Uterus (tissue), 4 donors: ENCODE data around the gene CMAS. TPM values are rescaled to one million over a fixed set of nuclear protein-coding genes. Genes with fewer than 3 reads are reported as not detected.

Source experiments
- DNase-seq, 2 donors: peaks; one replicate each; pipeline ENCODE4 v3.0.0-alpha.2; 2019 to 2020
- H3K27ac ChIP-seq, 2 donors: fragments of 200-600 bp; sonication (generic); 1 replicate in 1 of 2; 2 replicates in 1 of 2; pipeline ENCODE4 v1.5.1; 2016 to 2018
- H3K27me3 ChIP-seq, 2 donors: fragments of 200-600 bp; sonication (generic); one replicate each; pipeline ENCODE4 v1.5.1; 2018 to 2019; ENCODE audit warnings: control low read depth in 1 of 2
- H3K36me3 ChIP-seq, 2 donors: fragments of 200-600 bp; sonication (generic); one replicate each; pipeline ENCODE4 v1.5.1; 2019; ENCODE audit warnings: control low read depth in 1 of 2
- H3K4me1 ChIP-seq, 2 donors: fragments of 200-600 bp; sonication (generic); one replicate each; pipeline ENCODE4 v1.5.1; 2018 to 2019; ENCODE audit warnings: control low read depth in 1 of 2
- H3K4me3 ChIP-seq, 2 donors: fragments of 200-600 bp; sonication (generic); 1 replicate in 1 of 2; 2 replicates in 1 of 2; pipeline ENCODE4 v1.5.1; 2018 to 2019; ENCODE audit warnings: mild to moderate bottlenecking in 1 of 2
- H3K9me3 ChIP-seq, 2 donors: fragments of 200-600 bp; sonication (generic); one replicate each; pipeline ENCODE4 v1.5.1; 2019; ENCODE audit warnings: control low read depth in 1 of 2
- POLR2A ChIP-seq, 2 donors: fragments of 450-650 bp; IDR thresholded peaks; one replicate each; pipeline ENCODE4 v1.6.1; 2016; ENCODE audit warnings: antibody characterized with exemption in 2 of 2, mild to moderate bottlenecking in 1 of 2, moderate library complexity in 1 of 2
- intact Hi-C: fragments of 100-400 bp; cut with DNase I; formaldehyde crosslinking; loops from one replicate; pipeline ENCODE4 v1.15.1; 2023; ENCODE audit warnings: low total_unique reads
- total RNA-seq, 4 donors: library from RNA; depleted of rRNA in 3 of 4; stranded (reverse); fragments of >200 nt in 3 of 4; gene quantifications; one replicate each; pipeline versions ENCODE4 v1.1.0 to v1.2.4, GENCODE V29; 2014 to 2023
- TF ChIP-seq, protein P1 (sequence below), 4 experiments: fragments of 200-600 bp in 2 of 4; fragments of 450-650 bp in 2 of 4; sonication (generic) in 2 of 4; IDR thresholded peaks; one replicate each; pipeline ENCODE4 v1.5.1; 2016 to 2019; ENCODE audit warnings: antibody characterized with exemption in 4 of 4, mild to moderate bottlenecking in 2 of 4, moderate library complexity in 1 of 4
- donor health status: DM: yes; HTN: yes; CAD: no.

The CMAS gene
- total RNA-seq, 4 donors from 2014 or later: 34.8 to 53.2 (median 39.9) TPM

DNA sequence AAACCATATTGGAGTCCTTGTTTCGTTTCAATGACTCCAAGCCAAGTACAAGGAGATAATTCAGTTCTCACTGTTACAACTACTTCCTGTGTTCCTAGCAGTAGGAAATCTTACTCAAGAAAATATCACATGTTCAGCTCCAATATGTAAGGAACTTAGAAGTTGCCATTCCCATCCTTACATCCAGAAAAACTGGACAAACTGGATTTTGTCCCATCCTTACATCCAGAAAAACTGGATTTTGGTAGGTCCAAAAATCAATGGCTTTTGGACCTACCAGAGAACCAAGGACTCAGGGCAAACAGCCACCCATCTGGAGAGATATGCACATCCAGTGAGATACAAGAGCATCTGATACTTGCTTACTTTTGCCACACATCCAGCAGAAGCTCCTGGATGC, 23.8 kb downstream of the CMAS start:
- Histone ChIP-seq H3K4me1 (no peaks in the 10 kb centered on the region), H3K9me3 (no peaks in the 10 kb centered on the region), H3K4me3 (no peak overlapping the region), H3K27me3 (no peaks in the 10 kb centered on the region), H3K27ac (no peak overlapping the region), H3K36me3 (no peaks in the 10 kb centered on the region)
- no peak for TF ChIP-seq POLR2A (IDR thresholded peaks at IDR 0.05)
- TF ChIP-seq, protein P1, sequence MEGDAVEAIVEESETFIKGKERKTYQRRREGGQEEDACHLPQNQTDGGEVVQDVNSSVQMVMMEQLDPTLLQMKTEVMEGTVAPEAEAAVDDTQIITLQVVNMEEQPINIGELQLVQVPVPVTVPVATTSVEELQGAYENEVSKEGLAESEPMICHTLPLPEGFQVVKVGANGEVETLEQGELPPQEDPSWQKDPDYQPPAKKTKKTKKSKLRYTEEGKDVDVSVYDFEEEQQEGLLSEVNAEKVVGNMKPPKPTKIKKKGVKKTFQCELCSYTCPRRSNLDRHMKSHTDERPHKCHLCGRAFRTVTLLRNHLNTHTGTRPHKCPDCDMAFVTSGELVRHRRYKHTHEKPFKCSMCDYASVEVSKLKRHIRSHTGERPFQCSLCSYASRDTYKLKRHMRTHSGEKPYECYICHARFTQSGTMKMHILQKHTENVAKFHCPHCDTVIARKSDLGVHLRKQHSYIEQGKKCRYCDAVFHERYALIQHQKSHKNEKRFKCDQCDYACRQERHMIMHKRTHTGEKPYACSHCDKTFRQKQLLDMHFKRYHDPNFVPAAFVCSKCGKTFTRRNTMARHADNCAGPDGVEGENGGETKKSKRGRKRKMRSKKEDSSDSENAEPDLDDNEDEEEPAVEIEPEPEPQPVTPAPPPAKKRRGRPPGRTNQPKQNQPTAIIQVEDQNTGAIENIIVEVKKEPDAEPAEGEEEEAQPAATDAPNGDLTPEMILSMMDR (IDR thresholded peaks at IDR 0.05): no peak
- intact Hi-C loops: no loop called here
- DNase-seq: no peak

DNA sequence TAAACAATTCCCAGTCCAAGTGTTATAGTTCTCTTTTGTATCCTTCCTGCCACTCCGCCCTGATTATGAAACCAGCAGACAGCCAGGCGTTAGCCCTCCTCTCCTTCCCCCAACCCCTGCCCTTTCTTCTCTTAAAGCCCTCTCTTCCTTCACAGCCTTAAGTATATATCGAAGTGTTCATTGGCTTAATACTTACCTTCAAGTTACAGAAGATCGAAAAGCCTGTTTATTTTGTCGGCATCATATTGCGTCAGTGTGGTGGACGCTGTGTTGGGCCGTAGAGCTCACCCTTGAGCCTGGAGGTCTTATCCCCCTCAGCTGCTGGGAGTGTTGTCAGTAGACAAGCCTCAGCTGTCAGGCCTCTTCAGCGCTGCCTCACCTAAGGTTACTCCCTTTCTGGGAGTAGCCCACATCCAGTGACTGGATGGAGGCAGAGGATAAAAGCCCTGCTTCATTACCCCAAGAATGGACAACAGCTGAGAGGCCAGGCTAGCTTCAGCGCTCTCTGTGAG, 36.2 kb downstream of the CMAS start:
- Histone ChIP-seq H3K27me3 (no peaks in the 10 kb centered on the region), H3K4me3 (no peak overlapping the region), H3K27ac (no peak overlapping the region), H3K9me3 (no peaks in the 10 kb centered on the region), H3K36me3 (no peaks in the 10 kb centered on the region), H3K4me1 (no peaks in the 10 kb centered on the region)
- no peak for DNase-seq
- no peak for TF ChIP-seq POLR2A (IDR thresholded peaks at IDR 0.05)
- TF ChIP-seq, protein P1 (IDR thresholded peaks at IDR 0.05): no peak
- intact Hi-C loops: no loop called here

DNA sequence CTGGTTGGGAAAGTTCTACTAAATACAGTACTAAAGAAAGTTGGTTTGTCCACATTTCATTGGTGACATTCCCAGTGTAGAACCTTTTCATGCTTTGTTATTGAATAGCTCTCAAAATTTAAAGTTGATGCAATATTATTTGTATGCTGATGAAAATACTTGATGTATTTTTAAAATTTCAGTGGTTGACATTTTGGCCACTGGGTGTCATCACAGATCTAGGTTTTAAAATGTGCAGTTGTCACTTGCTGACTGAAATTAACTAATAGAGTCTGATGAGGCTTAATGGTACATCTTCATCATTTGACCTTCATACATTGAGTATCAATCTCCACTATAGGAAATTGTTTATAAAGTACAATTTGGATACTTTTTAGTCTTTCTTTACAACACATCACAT, 37.1 kb downstream of the CMAS start:
- intact Hi-C loops: no loop called here
- Histone ChIP-seq H3K4me3 (no peak overlapping the region), H3K9me3 (no peaks in the 10 kb centered on the region), H3K36me3 (no peaks in the 10 kb centered on the region), H3K4me1 (no peaks in the 10 kb centered on the region), H3K27me3 (no peaks in the 10 kb centered on the region), H3K27ac (no peak overlapping the region)
- TF ChIP-seq, protein P1 (IDR thresholded peaks at IDR 0.05): peak; percentile 46 to 66 (median 54)
- no peak for TF ChIP-seq POLR2A (IDR thresholded peaks at IDR 0.05)
- no peak for DNase-seq

DNA sequence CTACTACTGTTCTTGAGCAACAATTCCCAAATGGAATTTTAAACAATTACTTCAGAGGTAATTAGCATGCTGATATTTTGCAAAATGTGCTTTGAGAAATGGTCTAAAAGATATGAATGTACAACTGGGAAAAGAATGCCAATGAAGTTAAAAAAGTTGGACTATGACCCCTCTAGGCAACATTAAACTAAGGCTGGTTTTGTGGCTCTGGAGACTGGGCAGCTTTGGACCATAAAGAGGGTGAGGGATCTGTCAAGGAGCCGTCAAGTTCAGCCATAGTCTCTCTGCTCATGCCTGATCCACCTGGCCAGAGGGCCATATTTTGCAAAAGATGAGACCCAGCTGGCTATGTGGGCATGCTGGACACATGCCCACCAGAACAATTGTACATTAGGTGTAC, 38.8 kb downstream of the CMAS start:
- H3K36me3 ChIP-seq: no peaks in the 10 kb centered on the region
- TF ChIP-seq, protein P1 (IDR thresholded peaks at IDR 0.05): no peak
- no peak for TF ChIP-seq POLR2A (IDR thresholded peaks at IDR 0.05)
- H3K27me3 ChIP-seq: no peaks in the 10 kb centered on the region
- no peak overlapping the region for H3K27ac ChIP-seq
- no peak for DNase-seq
- intact Hi-C loops: no loop called here
- no peak overlapping the region for H3K4me3 ChIP-seq
- no peaks in the 10 kb centered on the region for H3K9me3 ChIP-seq
- no peaks in the 10 kb centered on the region for H3K4me1 ChIP-seq

DNA sequence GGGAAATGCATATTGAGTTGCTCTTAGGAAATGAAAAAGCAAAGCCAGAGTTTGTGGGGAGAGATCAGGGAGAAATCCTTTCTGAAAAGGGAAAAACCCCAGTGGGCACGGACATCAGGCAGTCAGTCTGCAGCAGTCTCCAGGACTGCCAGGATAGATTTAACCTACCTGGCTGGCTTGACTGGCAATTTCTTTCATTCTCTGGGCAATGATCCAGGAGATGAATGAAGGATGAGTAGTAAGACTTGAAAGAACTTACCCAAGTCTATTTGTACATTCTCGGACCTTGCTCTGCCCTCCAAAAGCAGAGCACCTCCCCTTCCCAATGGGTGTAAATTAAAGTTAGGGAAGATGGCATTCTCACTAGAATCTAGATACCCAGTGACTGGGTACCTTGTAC, 42.9 kb downstream of the CMAS start:
- H3K4me1 ChIP-seq: no peaks in the 10 kb centered on the region
- TF ChIP-seq, protein P1 (IDR thresholded peaks at IDR 0.05): no peak
- no peak for TF ChIP-seq POLR2A (IDR thresholded peaks at IDR 0.05)
- H3K36me3 ChIP-seq: no peaks in the 10 kb centered on the region
- no peaks in the 10 kb centered on the region for H3K27me3 ChIP-seq
- no peak for DNase-seq
- intact Hi-C loops: no loop called here
- H3K27ac ChIP-seq: no peak overlapping the region
- no peak overlapping the region for H3K4me3 ChIP-seq
- no peaks in the 10 kb centered on the region for H3K9me3 ChIP-seq
